H7 (cell line): ENCODE results near the gene ATP2A2. TPM values are rescaled to one million over a fixed set of nuclear protein-coding genes. Genes with fewer than 3 reads are reported as not detected.
"Not testable (repeated sequence)": the region's sequence is repeated elsewhere in the genome, so short reads cannot be mapped to it uniquely, and the experiment has no call there.

Experiments used
- DNase-seq: peaks from one replicate; pipeline ENCODE4 v3.0.0; 2012
- H3K27me3 ChIP-seq: 2 replicates; pipeline ENCODE4 v1.6.0; 2011; ENCODE audit warnings: mild to moderate bottlenecking, low read length; ENCODE audit not compliant: control insufficient read depth, insufficient read depth
- H3K36me3 ChIP-seq: replicated peaks from 2 replicates; pipeline ENCODE4 v1.5.1; 2011; ENCODE audit warnings: low read length; ENCODE audit not compliant: control insufficient read depth, insufficient read depth
- H3K4me3 ChIP-seq: 2 replicates; pipeline ENCODE4 v1.5.1; 2011; ENCODE audit warnings: low read depth, mild to moderate bottlenecking, control low read depth, low read length, moderate library complexity; ENCODE audit not compliant: insufficient read depth
- total RNA-seq: library from RNA; depleted of rRNA; stranded (reverse); fragments of >200 nt; shearing (Covaris generic); gene quantifications from 2 replicates; pipeline ENCODE4 v1.2.3, GENCODE V29; 2014

Gene ATP2A2
- total RNA-seq, 1 experiment from 2014 or later = 98.7 TPM

- Histone ChIP-seq H3K27me3 (no peaks in the 10 kb centered on the region), H3K4me3 (no peak overlapping the region), H3K36me3 (no peaks in the 10 kb centered on the region)
- DNase-seq = no peak
These were observed 29.7 kb upstream of the ATP2A2 start for GRCh38 chr12:110251381-110251780.

- H3K36me3 ChIP-seq = no peaks in the 10 kb centered on the region
These were observed 28.3 kb upstream of the ATP2A2 start for GRCh38 chr12:110252716-110253115.

GRCh38 chr12:110253176-110253575 is 27.9 kb upstream of the ATP2A2 start:
- H3K27me3 ChIP-seq = no peaks in the 10 kb centered on the region
- no peaks in the 10 kb centered on the region for H3K36me3 ChIP-seq
- DNase-seq = no peak
- H3K4me3 ChIP-seq = no peak overlapping the region

More at GRCh38 chr12:110252716-110253115, 28.3 kb upstream of the ATP2A2 start:
- Histone ChIP-seq H3K27me3 (no peaks in the 10 kb centered on the region), H3K4me3 (no peak overlapping the region)
- no peak for DNase-seq

- H3K27me3 ChIP-seq = no peaks in the 10 kb centered on the region
- H3K4me3 ChIP-seq = no peak overlapping the region
- DNase-seq = no peak
- no peaks in the 10 kb centered on the region for H3K36me3 ChIP-seq
These were observed 26.0 kb upstream of the ATP2A2 start for GRCh38 chr12:110254971-110255540.

GRCh38 chr12:110255890-110256456 is 25.1 kb upstream of the ATP2A2 start:
- H3K4me3 ChIP-seq, H3K36me3 ChIP-seq, H3K27me3 ChIP-seq, DNase-seq: not testable (repeated sequence)

- H3K36me3 ChIP-seq = no peaks in the 10 kb centered on the region
- no peaks in the 10 kb centered on the region for H3K27me3 ChIP-seq
- no peak for DNase-seq
- no peak overlapping the region for H3K4me3 ChIP-seq
These were observed 24.1 kb upstream of the ATP2A2 start for GRCh38 chr12:110256780-110257431.

GRCh38 chr12:110258466-110258865 is 22.6 kb upstream of the ATP2A2 start:
- Histone ChIP-seq H3K27me3 (no peaks in the 10 kb centered on the region), H3K36me3 (no peaks in the 10 kb centered on the region), H3K4me3 (no peak overlapping the region)
- no peak for DNase-seq

GRCh38 chr12:110262442-110263388 is 18.3 kb upstream of the ATP2A2 start:
- Histone ChIP-seq H3K4me3 (no peak overlapping the region), H3K27me3 (no peaks in the 10 kb centered on the region), H3K36me3 (no peaks in the 10 kb centered on the region)
- no peak for DNase-seq

- no peak overlapping the region for H3K4me3 ChIP-seq
- H3K27me3 ChIP-seq = no peaks in the 10 kb centered on the region
- no peak for DNase-seq
These were observed 14.6 kb upstream of the ATP2A2 start for GRCh38 chr12:110266381-110266960.

GRCh38 chr12:110266980-110267620 is 13.9 kb upstream of the ATP2A2 start:
- DNase-seq = no peak
- Histone ChIP-seq H3K4me3 (no peak overlapping the region), H3K27me3 (no peaks in the 10 kb centered on the region), H3K36me3 (no peaks in the 10 kb centered on the region)

More at GRCh38 chr12:110266381-110266960, 14.6 kb upstream of the ATP2A2 start:
- H3K36me3 ChIP-seq = no peaks in the 10 kb centered on the region

- Histone ChIP-seq H3K4me3 (no peak overlapping the region), H3K36me3 (no peaks in the 10 kb centered on the region), H3K27me3 (no peaks in the 10 kb centered on the region)
- DNase-seq = no peak
These were observed 11.4 kb upstream of the ATP2A2 start for GRCh38 chr12:110269622-110270124.

- H3K36me3 ChIP-seq = no peaks in the 10 kb centered on the region
- H3K4me3 ChIP-seq = no peak overlapping the region
- H3K27me3 ChIP-seq = no peaks in the 10 kb centered on the region
- no peak for DNase-seq
These were observed 10.7 kb upstream of the ATP2A2 start for GRCh38 chr12:110270125-110270962.

- H3K36me3 ChIP-seq = no peaks in the 10 kb centered on the region
- no peak for DNase-seq
- no peak overlapping the region for H3K4me3 ChIP-seq
- no peaks in the 10 kb centered on the region for H3K27me3 ChIP-seq
These were observed 10.0 kb upstream of the ATP2A2 start for GRCh38 chr12:110271015-110271414.
